ENCODE results near the gene TNFRSF25.
"Not testable (repeated sequence)": the region's sequence is repeated elsewhere in the genome, so short reads cannot be mapped to it uniquely, and the experiment has no call there.

The TNFRSF25 gene

DNA sequence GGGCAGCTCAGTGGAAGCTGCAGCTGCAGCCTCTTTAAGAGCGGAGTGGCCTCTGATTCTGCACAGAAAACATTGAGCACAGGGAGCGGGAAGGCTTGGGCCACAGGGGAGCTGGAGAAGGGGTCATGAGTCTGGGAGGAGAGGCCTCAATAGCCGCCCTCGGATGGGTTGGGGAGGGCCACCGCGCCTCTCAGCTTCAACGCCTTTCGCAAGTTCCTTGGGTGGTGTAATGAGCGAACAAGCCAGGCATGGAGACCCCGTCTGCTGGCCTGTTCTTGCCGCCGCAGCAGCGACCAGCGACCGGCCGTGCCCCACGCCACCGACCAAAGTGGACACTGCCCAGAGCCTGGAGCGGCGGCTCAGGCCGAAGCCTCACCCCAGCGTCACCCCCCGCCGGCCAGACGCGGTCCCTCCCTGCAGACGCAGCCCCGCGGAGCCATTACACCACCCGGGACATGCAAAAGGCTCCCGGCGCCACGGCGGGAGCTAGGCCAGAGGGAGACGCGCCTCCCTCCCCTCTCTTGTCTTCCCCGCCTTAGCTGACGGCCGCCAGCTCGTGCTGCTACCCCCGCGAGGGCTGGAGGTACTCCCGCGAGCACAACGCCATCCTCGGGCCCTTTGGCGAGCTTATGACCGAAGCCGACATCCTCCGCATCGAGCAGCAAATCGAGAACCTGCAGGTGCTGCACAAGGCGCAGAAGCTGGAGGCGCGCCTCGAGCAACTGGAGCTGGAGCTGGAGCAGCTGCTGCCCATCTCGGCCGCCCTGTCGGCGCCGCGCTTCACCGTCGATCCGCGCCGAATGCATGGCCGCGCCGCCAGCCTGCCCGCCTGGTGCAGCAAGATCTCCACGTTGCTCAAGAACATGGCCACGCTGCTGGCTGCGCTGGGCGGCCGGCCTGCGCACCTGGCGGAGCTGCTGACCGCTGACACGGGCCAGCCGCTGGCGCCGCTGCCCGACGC is 11.8 kb downstream of the TNFRSF25 start:
- H3K9ac ChIP-seq (ENCODE audit: low read length); H3K36me3 ChIP-seq (ENCODE audit: control insufficient read depth, insufficient read depth, low read length, severe bottlenecking); H3K9me3 ChIP-seq (ENCODE audit: control insufficient read depth, low read length); H3K4me1 ChIP-seq (ENCODE audit: control insufficient read depth, insufficient read depth, low read length); H3K4me3 ChIP-seq (ENCODE audit: low read length): not testable (repeated sequence)
- H3K27me3 ChIP-seq (replicated peaks; ENCODE audit: control insufficient read depth, insufficient read depth, low read length), result peaks cover 39% of the 10 kb centered on the region
- peak; percentile 24 for DNase-seq (ENCODE audit: low read depth)

DNA sequence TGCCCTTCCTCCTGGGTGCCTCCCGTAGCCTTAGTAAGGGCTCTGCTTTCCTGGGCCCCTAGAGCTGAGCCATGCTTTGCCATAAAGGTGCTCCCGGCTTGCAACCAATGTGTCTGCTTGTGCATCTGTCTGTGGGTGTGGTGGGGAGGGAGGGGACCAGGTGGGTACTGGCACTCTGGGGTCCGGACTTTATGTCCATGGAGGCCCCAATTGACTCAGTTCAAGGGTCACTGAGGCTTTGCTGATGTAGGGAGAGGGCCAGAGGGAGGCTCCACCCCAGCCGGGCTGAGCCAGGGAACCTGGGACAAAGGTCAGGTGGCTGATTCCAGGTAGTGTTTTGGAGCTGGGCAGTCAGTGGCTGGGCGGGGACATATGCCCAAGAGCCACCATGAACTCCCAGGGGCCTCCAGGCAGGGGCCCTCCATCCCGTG is 15.0 kb downstream of the TNFRSF25 start:
- Histone ChIP-seq H3K4me3 (ENCODE audit: low read length) (no peak overlapping the region), H3K36me3 (ENCODE audit: control insufficient read depth, insufficient read depth, low read length, severe bottlenecking) (no peaks in the 10 kb centered on the region), H3K9ac (ENCODE audit: low read length) (no peak overlapping the region), H3K4me1 (ENCODE audit: control insufficient read depth, insufficient read depth, low read length) (no peaks in the 10 kb centered on the region), H3K9me3 (ENCODE audit: control insufficient read depth, low read length) (no peaks in the 10 kb centered on the region), H3K27me3 (replicated peaks; ENCODE audit: control insufficient read depth, insufficient read depth, low read length) (peaks cover 38% of the 10 kb centered on the region)
- no peak for DNase-seq (ENCODE audit: low read depth)

GRCh38 chr1:6450486-6450885 is 15.5 kb downstream of the TNFRSF25 start:
- not testable (repeated sequence) for H3K9ac ChIP-seq (ENCODE audit: low read length); H3K4me3 ChIP-seq (ENCODE audit: low read length); DNase-seq (ENCODE audit: low read depth); H3K9me3 ChIP-seq (ENCODE audit: control insufficient read depth, low read length); H3K4me1 ChIP-seq (ENCODE audit: control insufficient read depth, insufficient read depth, low read length); H3K36me3 ChIP-seq (ENCODE audit: control insufficient read depth, insufficient read depth, low read length, severe bottlenecking)
- H3K27me3 ChIP-seq (replicated peaks; ENCODE audit: control insufficient read depth, insufficient read depth, low read length), result peaks cover 38% of the 10 kb centered on the region

DNA sequence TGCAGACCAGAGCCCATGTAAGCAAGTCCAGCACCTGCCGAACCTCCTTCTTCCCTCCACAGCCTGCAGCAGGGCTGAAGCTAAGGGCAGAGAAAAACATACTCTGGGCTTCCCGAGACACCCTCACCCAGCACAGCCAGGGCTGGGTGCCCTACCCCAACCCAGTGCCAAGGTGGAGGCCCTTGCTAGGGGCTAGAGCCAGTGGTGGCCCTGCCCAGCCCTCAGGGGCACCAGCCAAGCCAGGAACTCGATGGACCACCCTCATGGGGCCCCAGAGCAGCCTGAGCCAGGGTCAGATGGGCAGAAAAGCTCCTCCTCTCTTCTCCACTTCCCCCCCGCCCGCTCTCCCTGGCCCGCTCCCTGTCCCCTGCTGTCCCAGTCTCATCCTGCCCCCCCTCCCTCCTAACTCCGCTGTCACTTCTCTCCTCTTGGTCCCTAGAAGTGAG is 15.9 kb downstream of the TNFRSF25 start:
- Histone ChIP-seq H3K9ac (ENCODE audit: low read length) (no peak overlapping the region), H3K36me3 (ENCODE audit: control insufficient read depth, insufficient read depth, low read length, severe bottlenecking) (no peaks in the 10 kb centered on the region), H3K4me1 (ENCODE audit: control insufficient read depth, insufficient read depth, low read length) (no peaks in the 10 kb centered on the region), H3K27me3 (replicated peaks; ENCODE audit: control insufficient read depth, insufficient read depth, low read length) (peaks cover 39% of the 10 kb centered on the region), H3K4me3 (ENCODE audit: low read length) (no peak overlapping the region), H3K9me3 (ENCODE audit: control insufficient read depth, low read length) (no peaks in the 10 kb centered on the region)
- DNase-seq (ENCODE audit: low read depth), result no peak

- H3K27me3 ChIP-seq (replicated peaks; ENCODE audit: control insufficient read depth, insufficient read depth, low read length), result peaks cover 46% of the 10 kb centered on the region
These were observed 17.0 kb downstream of the TNFRSF25 start for GRCh38 chr1:6448749-6449631.

GRCh38 chr1:6447818-6448748 is 17.9 kb downstream of the TNFRSF25 start:
- H3K9ac ChIP-seq (ENCODE audit: low read length), result no peak overlapping the region
- H3K4me3 ChIP-seq (ENCODE audit: low read length), result no peak overlapping the region
- H3K4me1 ChIP-seq (ENCODE audit: control insufficient read depth, insufficient read depth, low read length), result no peaks in the 10 kb centered on the region
- H3K36me3 ChIP-seq (ENCODE audit: control insufficient read depth, insufficient read depth, low read length, severe bottlenecking), result no peaks in the 10 kb centered on the region
- no peaks in the 10 kb centered on the region for H3K9me3 ChIP-seq (ENCODE audit: control insufficient read depth, low read length)
- DNase-seq (ENCODE audit: low read depth), result no peak
- peaks cover 46% of the 10 kb centered on the region for H3K27me3 ChIP-seq (replicated peaks; ENCODE audit: control insufficient read depth, insufficient read depth, low read length)

More at GRCh38 chr1:6448749-6449631, 17.0 kb downstream of the TNFRSF25 start:
- Histone ChIP-seq H3K4me3 (ENCODE audit: low read length) (no peak overlapping the region), H3K36me3 (ENCODE audit: control insufficient read depth, insufficient read depth, low read length, severe bottlenecking) (no peaks in the 10 kb centered on the region), H3K9me3 (ENCODE audit: control insufficient read depth, low read length) (no peaks in the 10 kb centered on the region), H3K4me1 (ENCODE audit: control insufficient read depth, insufficient read depth, low read length) (no peaks in the 10 kb centered on the region), H3K9ac (ENCODE audit: low read length) (no peak overlapping the region)
- DNase-seq (ENCODE audit: low read depth), result peak; percentile 61

DNA sequence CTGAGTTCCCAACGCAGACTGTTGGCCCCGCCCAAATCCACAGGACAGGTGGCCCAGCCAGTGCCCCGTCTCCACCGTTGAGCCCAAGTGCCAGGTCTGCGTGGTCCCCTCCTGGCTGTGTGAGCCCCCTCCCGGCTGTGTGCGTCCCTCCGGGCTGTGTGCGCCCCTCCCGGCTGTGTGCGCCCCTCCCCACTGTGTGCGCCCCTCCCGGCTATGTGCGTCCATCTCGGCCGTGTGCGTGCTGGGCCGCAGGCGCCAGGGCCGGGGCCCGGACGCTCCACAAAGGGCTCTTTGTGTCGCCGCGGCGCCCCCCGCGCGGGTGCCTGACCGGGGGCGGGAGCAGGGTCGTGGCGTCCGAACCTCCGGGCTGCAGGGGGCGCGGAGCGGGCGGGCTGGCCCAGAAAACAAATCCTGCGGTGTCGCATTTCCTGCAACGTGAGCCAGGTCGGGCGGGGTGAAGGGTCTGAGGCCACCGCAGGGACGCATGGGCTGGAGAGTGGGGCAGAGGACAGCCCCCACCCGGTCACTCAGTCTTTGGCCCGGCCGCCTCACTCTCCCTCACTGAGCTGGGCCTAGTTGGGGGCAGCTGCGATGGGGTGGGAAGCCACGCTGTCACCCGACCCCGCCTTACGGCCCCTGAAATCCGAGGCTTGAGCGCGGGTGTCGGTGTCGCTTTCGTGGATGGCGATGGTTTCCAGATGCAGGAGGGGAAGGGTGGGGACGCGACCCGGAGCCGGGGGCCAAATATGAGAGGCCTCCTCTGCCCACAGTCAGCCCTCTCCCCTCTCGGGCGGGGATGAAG is 18.8 kb downstream of the TNFRSF25 start:
- no peaks in the 10 kb centered on the region for H3K4me1 ChIP-seq (ENCODE audit: control insufficient read depth, insufficient read depth, low read length)
- peaks cover 40% of the 10 kb centered on the region for H3K27me3 ChIP-seq (replicated peaks; ENCODE audit: control insufficient read depth, insufficient read depth, low read length)
- DNase-seq (ENCODE audit: low read depth), result no peak
- H3K9me3 ChIP-seq (ENCODE audit: control insufficient read depth, low read length), result no peaks in the 10 kb centered on the region
- no peaks in the 10 kb centered on the region for H3K36me3 ChIP-seq (ENCODE audit: control insufficient read depth, insufficient read depth, low read length, severe bottlenecking)
- no peak overlapping the region for H3K9ac ChIP-seq (ENCODE audit: low read length)
- no peak overlapping the region for H3K4me3 ChIP-seq (ENCODE audit: low read length)

DNA sequence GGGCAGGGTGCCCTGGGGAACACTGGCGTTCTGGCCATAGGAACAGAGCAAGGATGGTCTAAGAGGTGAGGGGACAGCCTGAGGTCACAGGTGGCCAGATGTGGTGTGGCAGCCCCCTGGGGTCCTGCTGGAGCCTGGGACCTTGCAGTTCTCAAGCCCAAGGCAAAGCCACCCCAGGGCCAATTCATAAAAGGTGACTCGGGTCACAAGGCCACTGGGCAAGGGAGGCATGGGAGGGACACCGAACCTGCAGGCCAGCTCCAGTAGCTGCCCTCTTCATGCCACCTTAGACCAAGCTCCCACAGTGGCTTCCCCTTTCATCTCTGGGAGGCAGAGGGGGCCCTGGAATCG is 19.3 kb downstream of the TNFRSF25 start:
- no peaks in the 10 kb centered on the region for H3K9me3 ChIP-seq (ENCODE audit: control insufficient read depth, low read length)
- no peak overlapping the region for H3K9ac ChIP-seq (ENCODE audit: low read length)
- H3K27me3 ChIP-seq (replicated peaks; ENCODE audit: control insufficient read depth, insufficient read depth, low read length), result peaks cover 40% of the 10 kb centered on the region
- H3K4me3 ChIP-seq (ENCODE audit: low read length), result no peak overlapping the region
- no peaks in the 10 kb centered on the region for H3K4me1 ChIP-seq (ENCODE audit: control insufficient read depth, insufficient read depth, low read length)
- H3K36me3 ChIP-seq (ENCODE audit: control insufficient read depth, insufficient read depth, low read length, severe bottlenecking), result no peaks in the 10 kb centered on the region
- no peak for DNase-seq (ENCODE audit: low read depth)

DNA sequence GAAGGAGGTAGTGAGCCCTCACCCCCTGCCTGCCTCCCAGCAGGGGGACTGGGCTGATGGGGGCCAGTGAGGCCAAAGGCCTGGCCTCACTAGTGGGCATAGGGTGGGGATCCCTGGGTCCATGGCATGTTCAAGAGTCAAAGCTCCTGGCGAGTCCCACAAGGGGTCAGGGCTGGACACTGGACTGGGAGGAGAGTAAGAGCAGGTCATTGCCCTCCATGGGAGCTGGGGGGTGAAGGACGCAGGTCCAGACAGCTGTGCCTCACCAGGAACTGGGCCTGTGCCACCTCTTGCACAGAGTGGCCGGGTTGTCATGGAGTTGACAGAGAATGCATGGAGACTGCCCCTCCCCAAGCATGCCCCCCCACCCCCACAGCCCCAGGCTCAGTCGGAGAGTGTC is 20.0 kb downstream of the TNFRSF25 start:
- not testable (repeated sequence) for DNase-seq (ENCODE audit: low read depth)

More for the DNA sequence above, 20.0 kb downstream of the TNFRSF25 start:
- not testable (repeated sequence) for H3K4me1 ChIP-seq (ENCODE audit: control insufficient read depth, insufficient read depth, low read length); H3K9ac ChIP-seq (ENCODE audit: low read length); H3K9me3 ChIP-seq (ENCODE audit: control insufficient read depth, low read length); H3K4me3 ChIP-seq (ENCODE audit: low read length); H3K36me3 ChIP-seq (ENCODE audit: control insufficient read depth, insufficient read depth, low read length, severe bottlenecking)
- H3K27me3 ChIP-seq (replicated peaks; ENCODE audit: control insufficient read depth, insufficient read depth, low read length), result peaks cover 40% of the 10 kb centered on the region
